Measurements from ENCODE around the gene CAPSL.

CAPSL gene

GRCh38 chr5:35878079-35878478, 60.3 kb downstream of the CAPSL start:
- H3K4me3 ChIP-seq (replicated peaks; ENCODE audit: low read depth, low read length), result no peak overlapping the region
- DNase-seq (ENCODE audit: extremely low read depth, low read depth), result no peak
- TF ChIP-seq, protein P1, sequence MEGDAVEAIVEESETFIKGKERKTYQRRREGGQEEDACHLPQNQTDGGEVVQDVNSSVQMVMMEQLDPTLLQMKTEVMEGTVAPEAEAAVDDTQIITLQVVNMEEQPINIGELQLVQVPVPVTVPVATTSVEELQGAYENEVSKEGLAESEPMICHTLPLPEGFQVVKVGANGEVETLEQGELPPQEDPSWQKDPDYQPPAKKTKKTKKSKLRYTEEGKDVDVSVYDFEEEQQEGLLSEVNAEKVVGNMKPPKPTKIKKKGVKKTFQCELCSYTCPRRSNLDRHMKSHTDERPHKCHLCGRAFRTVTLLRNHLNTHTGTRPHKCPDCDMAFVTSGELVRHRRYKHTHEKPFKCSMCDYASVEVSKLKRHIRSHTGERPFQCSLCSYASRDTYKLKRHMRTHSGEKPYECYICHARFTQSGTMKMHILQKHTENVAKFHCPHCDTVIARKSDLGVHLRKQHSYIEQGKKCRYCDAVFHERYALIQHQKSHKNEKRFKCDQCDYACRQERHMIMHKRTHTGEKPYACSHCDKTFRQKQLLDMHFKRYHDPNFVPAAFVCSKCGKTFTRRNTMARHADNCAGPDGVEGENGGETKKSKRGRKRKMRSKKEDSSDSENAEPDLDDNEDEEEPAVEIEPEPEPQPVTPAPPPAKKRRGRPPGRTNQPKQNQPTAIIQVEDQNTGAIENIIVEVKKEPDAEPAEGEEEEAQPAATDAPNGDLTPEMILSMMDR (IDR thresholded peaks at IDR 0.05; ENCODE audit: low read depth, low read length, missing control alignments), result no peak

GRCh38 chr5:35877655-35878054, 60.8 kb downstream of the CAPSL start:
- TF ChIP-seq, protein P1 (IDR thresholded peaks at IDR 0.05; ENCODE audit: low read depth, low read length, missing control alignments), result no peak
- H3K4me3 ChIP-seq (replicated peaks; ENCODE audit: low read depth, low read length), result no peak overlapping the region
- DNase-seq (ENCODE audit: extremely low read depth, low read depth), result no peak

GRCh38 chr5:35876922-35877321, 61.5 kb downstream of the CAPSL start:
- TF ChIP-seq, protein P1 (IDR thresholded peaks at IDR 0.05; ENCODE audit: low read depth, low read length, missing control alignments), result no peak
- no peak for DNase-seq (ENCODE audit: extremely low read depth, low read depth)
- no peak overlapping the region for H3K4me3 ChIP-seq (replicated peaks; ENCODE audit: low read depth, low read length)

DNA sequence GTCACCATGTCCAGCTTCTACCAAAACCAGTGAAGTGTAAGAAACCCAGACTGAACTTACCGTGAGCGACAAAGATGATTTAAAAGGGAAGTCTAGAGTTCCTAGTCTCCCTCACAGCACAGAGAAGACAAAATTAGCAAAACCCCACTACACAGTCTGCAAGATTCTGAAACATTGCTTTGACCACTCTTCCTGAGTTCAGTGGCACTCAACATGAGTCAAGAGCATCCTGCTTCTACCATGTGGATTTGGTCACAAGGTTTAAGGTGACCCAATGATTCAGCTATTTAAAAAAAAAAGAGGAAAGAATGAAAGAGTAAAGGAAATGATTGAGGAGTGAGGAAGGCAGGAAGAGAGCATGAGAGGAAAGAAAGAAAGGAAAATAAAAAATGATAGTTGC, 62.0 kb downstream of the CAPSL start:
- TF ChIP-seq, protein P1 (IDR thresholded peaks at IDR 0.05; ENCODE audit: low read depth, low read length, missing control alignments), result no peak
- H3K4me3 ChIP-seq (replicated peaks; ENCODE audit: low read depth, low read length), result no peak overlapping the region
- DNase-seq (ENCODE audit: extremely low read depth, low read depth), result no peak

GRCh38 chr5:35870605-35871004, 67.8 kb downstream of the CAPSL start:
- TF ChIP-seq, protein P1 (IDR thresholded peaks at IDR 0.05; ENCODE audit: low read depth, low read length, missing control alignments), result no peak
- DNase-seq (ENCODE audit: extremely low read depth, low read depth), result no peak
- no peak overlapping the region for H3K4me3 ChIP-seq (replicated peaks; ENCODE audit: low read depth, low read length)

- H3K4me3 ChIP-seq (replicated peaks; ENCODE audit: low read depth, low read length), result no peak overlapping the region
- DNase-seq (ENCODE audit: extremely low read depth, low read depth), result no peak
- TF ChIP-seq, protein P1 (IDR thresholded peaks at IDR 0.05; ENCODE audit: low read depth, low read length, missing control alignments), result no peak
Observed at GRCh38 chr5:35869685-35870277, 68.6 kb downstream of the CAPSL start.

GRCh38 chr5:35867998-35868397, 70.4 kb downstream of the CAPSL start:
- DNase-seq (ENCODE audit: extremely low read depth, low read depth), result no peak
- no peak overlapping the region for H3K4me3 ChIP-seq (replicated peaks; ENCODE audit: low read depth, low read length)
- TF ChIP-seq, protein P1 (IDR thresholded peaks at IDR 0.05; ENCODE audit: low read depth, low read length, missing control alignments), result no peak

Data from HFF-Myc (cell line).